Left ventricle myocardium inferior (tissue), 1 donor: ENCODE results near the gene N4BP2L1. TPM values are rescaled to one million over a fixed set of nuclear protein-coding genes. Genes with fewer than 3 reads are reported as not detected.

Experiments used
- total RNA-seq: library from RNA; stranded (reverse); fragmentation: NEBNext Ultra II Directional; extraction: Animal tissue kit (Norgen Biotek cat#: 25700); gene quantifications from one replicate; pipeline ENCODE4 v1.2.1, GENCODE V29; 2021
- donor health status: DM: no; HTN: yes; CAD: no; lungs with severe emphysema.

Gene N4BP2L1
- total RNA-seq, 1 donor from 2014 or later = 4.6 TPM

Other genes with a start within 250 kb of the N4BP2L1 start
- gene ZAR1L, start 112.8 kb downstream of the N4BP2L1 start, total RNA-seq = not detected
- 0.38 TPM for gene BRCA2, start 112.6 kb downstream of the N4BP2L1 start, total RNA-seq
- 131 TPM for gene N4BP2L2, start 110.7 kb upstream of the N4BP2L1 start, total RNA-seq
- 20.4 TPM for gene PDS5B, start 158.3 kb upstream of the N4BP2L1 start, total RNA-seq